Measurements from ENCODE around the gene JAK2. TPM values are rescaled to one million over a fixed set of nuclear protein-coding genes. Genes with fewer than 3 reads are reported as not detected.
"Not testable (repeated sequence)": the region's sequence is repeated elsewhere in the genome, so short reads cannot be mapped to it uniquely, and the experiment has no call there.

JAK2 gene
- 10 to 100 TPM; 19.6 to 50.4 (median 30.1) TPM for total RNA-seq

- ATAC-seq (ENCODE audit: low FRiP score), result peak; percentile 99
- DNase-seq (ENCODE audit: low spot score), result peak; percentile 53
- TF ChIP-seq CTCF (IDR thresholded peaks at IDR 0.05), result no peak
Observed at GRCh38 chr9:4984621-4985385, at the start of gene JAK2. JAK2 (plus strand) TSS chr9:4985272; CDS start chr9:5021988, 36,716 bp downstream.

GRCh38 chr9:4936277-4936676, 48.8 kb upstream of the JAK2 start:
- no peak for DNase-seq (ENCODE audit: low spot score)
- no peak for TF ChIP-seq CTCF (IDR thresholded peaks at IDR 0.05)
- no peak for ATAC-seq (ENCODE audit: low FRiP score)

- no peak for DNase-seq (ENCODE audit: low spot score)
- TF ChIP-seq CTCF (IDR thresholded peaks at IDR 0.05), result no peak
- ATAC-seq (ENCODE audit: low FRiP score), result no peak
Observed at GRCh38 chr9:4936823-4937222, 48.2 kb upstream of the JAK2 start.

- ATAC-seq (ENCODE audit: low FRiP score) (no peak), DNase-seq (ENCODE audit: low spot score) (no peak)
- TF ChIP-seq CTCF (IDR thresholded peaks at IDR 0.05), result no peak
Observed at GRCh38 chr9:4937446-4937845, 47.6 kb upstream of the JAK2 start.

GRCh38 chr9:4938496-4938895, 46.6 kb upstream of the JAK2 start:
- DNase-seq (ENCODE audit: low spot score), result no peak
- ATAC-seq (ENCODE audit: low FRiP score), result no peak
- no peak for TF ChIP-seq CTCF (IDR thresholded peaks at IDR 0.05)

GRCh38 chr9:4939118-4939561, 45.9 kb upstream of the JAK2 start:
- no peak for TF ChIP-seq CTCF (IDR thresholded peaks at IDR 0.05)
- DNase-seq (ENCODE audit: low spot score) (no peak), ATAC-seq (ENCODE audit: low FRiP score) (no peak)

- ATAC-seq (ENCODE audit: low FRiP score); DNase-seq (ENCODE audit: low spot score): not testable (repeated sequence)
Observed at GRCh38 chr9:4942042-4942691, 42.9 kb upstream of the JAK2 start.
